Measurements from ENCODE around the gene ZDHHC7. TPM values are rescaled to one million over a fixed set of nuclear protein-coding genes. Genes with fewer than 3 reads are reported as not detected.

The ZDHHC7 gene
- total RNA-seq, 1 experiment from 2014 or later: 39.9 TPM

DNA sequence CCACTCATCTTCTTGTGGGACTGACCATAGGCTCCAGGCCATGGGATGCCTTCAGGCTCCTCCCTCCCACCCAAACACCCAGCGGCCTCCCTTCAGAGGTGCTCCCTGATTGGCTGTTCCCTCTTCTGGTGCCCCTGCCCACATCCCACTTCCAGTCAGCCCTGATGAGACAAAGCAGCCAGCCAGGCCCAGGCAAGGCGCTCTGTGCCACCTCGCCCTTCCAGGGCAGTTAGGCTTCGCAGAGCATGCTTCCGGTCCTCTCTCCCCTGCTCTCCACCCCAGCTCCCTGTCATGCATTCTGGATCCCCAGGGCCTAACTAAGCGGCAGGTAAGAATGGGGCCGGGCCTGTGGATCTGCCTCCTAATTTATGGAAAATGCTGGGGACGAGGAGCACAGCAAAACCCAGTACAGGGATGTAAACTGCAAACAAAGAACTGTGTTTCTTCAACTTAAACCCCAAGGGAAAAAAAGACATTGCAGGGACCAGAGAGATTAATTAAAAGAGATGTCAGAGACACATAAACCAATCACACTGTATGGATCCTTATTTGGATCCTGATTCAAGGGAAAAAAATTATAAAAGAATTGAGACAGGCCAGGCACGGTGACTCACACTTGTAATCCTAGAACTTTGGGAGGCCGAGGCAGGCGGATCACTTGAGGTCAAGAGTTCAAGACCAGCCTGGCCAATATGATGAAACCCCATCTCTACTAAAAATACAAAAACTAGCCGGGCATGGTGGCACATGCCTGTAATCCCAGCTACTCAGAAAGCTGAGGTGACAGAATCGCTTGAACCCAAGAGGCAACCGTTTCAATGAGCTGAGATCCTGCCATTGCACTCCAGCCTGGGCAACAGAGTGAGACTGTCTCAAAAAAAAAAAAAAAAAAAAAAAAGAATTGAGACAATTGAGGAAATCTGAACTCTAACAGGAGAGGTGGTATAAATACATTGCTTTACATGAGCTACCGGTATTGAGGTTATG lies 26.0 kb downstream of the ZDHHC7 start (continued):
- TF ChIP-seq, protein P1, sequence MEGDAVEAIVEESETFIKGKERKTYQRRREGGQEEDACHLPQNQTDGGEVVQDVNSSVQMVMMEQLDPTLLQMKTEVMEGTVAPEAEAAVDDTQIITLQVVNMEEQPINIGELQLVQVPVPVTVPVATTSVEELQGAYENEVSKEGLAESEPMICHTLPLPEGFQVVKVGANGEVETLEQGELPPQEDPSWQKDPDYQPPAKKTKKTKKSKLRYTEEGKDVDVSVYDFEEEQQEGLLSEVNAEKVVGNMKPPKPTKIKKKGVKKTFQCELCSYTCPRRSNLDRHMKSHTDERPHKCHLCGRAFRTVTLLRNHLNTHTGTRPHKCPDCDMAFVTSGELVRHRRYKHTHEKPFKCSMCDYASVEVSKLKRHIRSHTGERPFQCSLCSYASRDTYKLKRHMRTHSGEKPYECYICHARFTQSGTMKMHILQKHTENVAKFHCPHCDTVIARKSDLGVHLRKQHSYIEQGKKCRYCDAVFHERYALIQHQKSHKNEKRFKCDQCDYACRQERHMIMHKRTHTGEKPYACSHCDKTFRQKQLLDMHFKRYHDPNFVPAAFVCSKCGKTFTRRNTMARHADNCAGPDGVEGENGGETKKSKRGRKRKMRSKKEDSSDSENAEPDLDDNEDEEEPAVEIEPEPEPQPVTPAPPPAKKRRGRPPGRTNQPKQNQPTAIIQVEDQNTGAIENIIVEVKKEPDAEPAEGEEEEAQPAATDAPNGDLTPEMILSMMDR (IDR thresholded peaks at IDR 0.05 in 2 of 3, conservative IDR thresholded peaks at IDR 0.05 in 1 of 3; ENCODE audit: borderline replicate concordance in 1 of 3, insufficient read depth in 1 of 3, low read depth in 2 of 3, low read length in 2 of 3): no peak
- TF ChIP-seq POLR2A (IDR thresholded peaks at IDR 0.05; ENCODE audit: borderline replicate concordance, extremely low read depth, insufficient read depth, insufficient read length): no peak
- TF ChIP-seq RAD21 (IDR thresholded peaks at IDR 0.05; ENCODE audit: low read depth): no peak
- TF ChIP-seq JUND (IDR thresholded peaks at IDR 0.05): peak; percentile 40; the same call in 1 of the 2 replicates

DNA sequence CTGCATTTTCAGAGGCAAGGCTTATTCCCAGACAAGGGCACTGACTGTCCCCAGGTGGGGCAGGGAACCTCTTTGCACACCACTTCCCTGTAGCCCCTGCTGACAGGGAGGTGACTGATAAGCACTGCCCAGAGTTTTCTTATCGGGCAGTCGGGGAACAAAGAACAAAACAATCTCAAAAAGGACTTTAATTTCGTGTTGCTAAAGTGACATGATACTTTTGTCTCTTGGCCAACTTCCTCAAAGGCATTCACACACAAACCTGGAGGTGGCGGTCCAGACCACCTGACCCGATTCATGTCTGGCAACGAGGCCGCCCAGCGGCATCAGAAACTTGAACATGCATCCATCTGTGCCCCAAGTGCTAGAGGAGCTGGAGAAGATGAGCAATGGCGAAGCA lies 28.9 kb downstream of the ZDHHC7 start:
- POLR2A ChIA-PET: no interaction called here
- RAD21 ChIA-PET (ENCODE audit: low non-redundant PET in 1 of 2, low total read pairs in 2 of 2, uncharacterized antibody in 2 of 2, unreplicated experiment in 2 of 2): no interaction called here

More for the DNA sequence above, 28.9 kb downstream of the ZDHHC7 start:
- Histone ChIP-seq H3K79me2 (ENCODE audit: insufficient read depth, low read length) (peaks cover 45% of the 10 kb centered on the region), H3K9me2 (ENCODE audit: insufficient read depth) (no peaks in the 10 kb centered on the region), H3K27me3 (ENCODE audit: insufficient read depth, low read length) (no peaks in the 10 kb centered on the region), H3K4me3 (replicated peaks in 1 of 2; ENCODE audit: low read depth in 1 of 2, low read length in 2 of 2) (no peak overlapping the region), H3K4me2 (ENCODE audit: low read length) (no peak overlapping the region), H3K4me1 (ENCODE audit: control insufficient read depth in 1 of 2, insufficient read depth in 2 of 2, low read length in 2 of 2) (peaks cover 22 to 30% of the 10 kb centered on the region in 2 experiments), H3K36me3 (ENCODE audit: control insufficient read depth in 1 of 2, insufficient read depth in 2 of 2, low read length in 2 of 2) (peaks cover 20 to 44% of the 10 kb centered on the region in 2 experiments; a peak in 3 of 4 replicates), H2AFZ (ENCODE audit: low read depth, low read length, poor library complexity, severe bottlenecking) (no peak overlapping the region), H3K9me3 (ENCODE audit: control insufficient read depth in 1 of 2, insufficient read depth in 1 of 2, low read depth in 1 of 2, low read length in 2 of 2) (no peaks in the 10 kb centered on the region), H3K9ac (ENCODE audit: low read length) (no peak overlapping the region), H3K27ac (ENCODE audit: low read depth, low read length) (no peak overlapping the region), H4K20me1 (ENCODE audit: insufficient read depth) (no peaks in the 10 kb centered on the region; the same call in 1 of the 2 replicates)
- CTCF ChIA-PET: interaction anchor here (1.3 kb wide), 1 partner anchor 104 kb away, joined by 6 read pairs; no protein-coding TSS in a partner anchor
- no peak for ATAC-seq
- no TSS peak for BruUV-seq (replicated peaks)
- intact Hi-C loops (cut with micrococcal nuclease): no loop called here
- no peak for TF ChIP-seq FOSL1 (IDR thresholded peaks at IDR 0.05; ENCODE audit: low read depth)
- peak; percentile 32 for TF ChIP-seq RAD21 (IDR thresholded peaks at IDR 0.05; ENCODE audit: low read depth)
- TF ChIP-seq, protein P2, sequence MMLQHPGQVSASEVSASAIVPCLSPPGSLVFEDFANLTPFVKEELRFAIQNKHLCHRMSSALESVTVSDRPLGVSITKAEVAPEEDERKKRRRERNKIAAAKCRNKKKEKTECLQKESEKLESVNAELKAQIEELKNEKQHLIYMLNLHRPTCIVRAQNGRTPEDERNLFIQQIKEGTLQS (IDR thresholded peaks at IDR 0.05): no peak
- TF ChIP-seq, protein P1 (IDR thresholded peaks at IDR 0.05 in 2 of 3, conservative IDR thresholded peaks at IDR 0.05 in 1 of 3; ENCODE audit: borderline replicate concordance in 1 of 3, insufficient read depth in 1 of 3, low read depth in 2 of 3, low read length in 2 of 3): 0 out of 6 replicates have a peak, but pooled peaks of 1 of the 3 experiments have one; percentile 10
- no peak for DNase-seq (ENCODE audit: low read depth, low spot score)
